AG09319 (cell line): ENCODE data around the gene XPR1.
"Not testable (repeated sequence)": the region's sequence is repeated elsewhere in the genome, so short reads cannot be mapped to it uniquely, and the experiment has no call there.

Experiments
- DNase-seq: peaks from one replicate; pipeline ENCODE4 v3.0.0-alpha.2; 2010; ENCODE audit warnings: low read depth; ENCODE audit errors: extremely low read depth
- CTCF ChIP-seq: IDR thresholded peaks from 2 replicates; pipeline ENCODE4 v1.5.1; 2011; ENCODE audit warnings: low read depth, mild to moderate bottlenecking, inconsistent platforms, low read length, moderate library complexity

The XPR1 gene

DNA sequence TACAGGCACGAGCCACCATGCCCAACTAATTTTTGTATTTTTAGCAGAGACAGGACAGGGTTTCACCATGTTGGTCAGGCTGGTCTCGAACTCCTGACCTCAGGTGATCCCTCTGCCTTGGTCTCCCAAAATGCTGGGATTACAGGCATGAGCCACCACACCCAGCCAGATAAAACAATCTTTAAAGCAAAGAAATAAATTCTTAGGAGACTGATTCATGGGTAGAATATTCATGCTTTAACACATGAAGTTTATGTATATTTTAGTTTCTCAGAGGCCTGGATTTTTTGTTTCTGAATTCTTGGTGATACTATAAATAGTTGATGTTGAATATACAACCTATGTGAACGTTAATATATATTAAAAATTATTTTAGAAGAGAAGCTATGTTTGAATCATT lies 153.5 kb downstream of the XPR1 start:
- no peak for DNase-seq
- no peak for TF ChIP-seq CTCF

DNA sequence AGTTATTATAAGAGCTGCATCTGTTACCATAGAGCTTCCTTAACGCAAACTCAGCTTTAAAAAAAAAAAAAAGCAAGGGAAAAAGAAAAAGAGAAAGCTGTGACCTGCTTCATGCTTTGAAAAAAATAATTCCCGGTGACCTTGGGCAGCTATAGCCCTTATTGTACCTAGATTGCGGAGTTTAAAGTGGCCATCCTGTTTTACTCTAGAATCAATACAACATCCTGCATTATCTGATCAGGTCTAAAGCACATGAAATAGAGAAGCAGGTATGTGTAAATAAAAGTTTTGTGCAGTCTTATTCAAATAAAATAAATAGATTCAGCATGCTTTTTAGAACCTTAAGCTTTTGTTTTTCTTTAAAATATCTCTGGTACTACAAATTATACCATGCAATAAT lies 154.1 kb downstream of the XPR1 start:
- DNase-seq, result no peak
- no peak for TF ChIP-seq CTCF

GRCh38 chr1:180786624-180787023 lies 154.8 kb downstream of the XPR1 start:
- no peak for TF ChIP-seq CTCF
- DNase-seq, result no peak

- no peak for DNase-seq
- TF ChIP-seq CTCF, result no peak
Measured at GRCh38 chr1:180787628-180788307, 155.9 kb downstream of the XPR1 start.

- no peak for DNase-seq
- no peak for TF ChIP-seq CTCF
Measured at GRCh38 chr1:180789460-180789859, 157.6 kb downstream of the XPR1 start.

DNA sequence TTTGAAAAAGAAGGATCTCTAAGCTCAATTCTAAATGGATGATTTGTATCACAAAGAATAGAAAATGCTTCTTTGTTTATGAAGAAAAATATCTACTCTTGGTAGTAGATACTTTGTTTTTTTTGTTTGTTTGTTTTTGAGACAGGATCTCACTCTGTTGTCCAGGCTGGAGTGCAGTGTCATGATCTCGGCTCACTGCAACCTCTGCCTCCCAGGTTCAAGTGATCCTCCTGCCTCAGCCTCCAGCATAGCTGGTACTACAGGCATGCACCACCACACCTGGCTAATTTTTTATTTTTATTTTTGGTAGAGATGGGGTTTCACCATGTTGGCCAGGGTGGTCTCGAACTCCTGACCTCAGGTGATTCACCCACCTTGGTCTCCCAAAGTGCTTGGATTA lies 159.3 kb downstream of the XPR1 start:
- not testable (repeated sequence) for DNase-seq

- no peak for TF ChIP-seq CTCF
- no peak for DNase-seq
Measured at GRCh38 chr1:180791806-180792205, 160.0 kb downstream of the XPR1 start.

DNA sequence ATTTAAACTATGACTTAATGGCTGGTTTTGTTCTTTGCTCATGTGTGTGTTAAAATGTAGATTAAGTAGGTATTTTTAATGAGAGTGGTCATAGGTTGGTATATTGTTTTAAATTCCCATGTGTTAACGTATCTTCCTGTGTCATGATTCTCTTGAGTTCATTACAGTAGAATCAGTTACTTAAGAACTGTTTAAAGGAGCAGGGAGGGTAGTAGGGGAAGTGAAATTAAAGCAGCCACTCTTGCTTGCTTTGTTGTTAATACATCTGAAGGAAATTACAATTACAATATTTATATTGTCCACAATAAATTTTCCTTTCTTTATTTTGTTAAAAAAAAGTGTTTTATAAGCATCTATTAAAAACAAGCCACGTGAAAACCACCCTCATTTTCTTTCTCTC lies 161.6 kb downstream of the XPR1 start:
- TF ChIP-seq CTCF, result no peak
- no peak for DNase-seq
